PFSK-1 (cell line): ENCODE results near the gene VPS35L.

Source experiments
- POLR2AphosphoS5 ChIP-seq: IDR thresholded peaks from 2 replicates; pipeline ENCODE4 v1.6.1; 2012; ENCODE audit warnings: low read depth, mild to moderate bottlenecking, control low read depth, low read length, moderate library complexity
- REST ChIP-seq, 2 experiments: IDR thresholded peaks; 2 replicates each; pipeline versions ENCODE4 v1.6.1 to v1.8.0; 2011 to 2012; ENCODE audit warnings: low read depth in 2 of 2, low read length in 2 of 2, control low read depth in 1 of 2, inconsistent platforms in 1 of 2, mild to moderate bottlenecking in 1 of 2, moderate library complexity in 1 of 2; ENCODE audit not compliant: insufficient read depth in 1 of 2
- TAF1 ChIP-seq: IDR thresholded peaks from 2 replicates; pipeline ENCODE4 v1.6.1; 2012; ENCODE audit warnings: low read length, control low read depth, borderline replicate concordance; ENCODE audit not compliant: insufficient read depth

GRCh38 chr16:19718624-19718965 lies 163.1 kb downstream of the VPS35L start:
- TF ChIP-seq POLR2AphosphoS5 (no peak), REST (IDR thresholded peaks at IDR 0.05; ENCODE audit: insufficient read depth in 1 of 2, low read depth in 2 of 2, low read length in 2 of 2) (no peak), TAF1 (no peak)
